ENCODE results near the gene SELENON. TPM values are rescaled to one million over a fixed set of nuclear protein-coding genes. Genes with fewer than 3 reads are reported as not detected.
A peak's percentile ranks its signal among the peaks of the same experiment; 100 is the strongest.

SELENON gene
- total and polyA plus RNA-seq, 2 of the 13 experiments (the other 11 are each of a cell fraction or from before 2014, with no cell fraction given): 3.8 to 8.0 TPM

DNA sequence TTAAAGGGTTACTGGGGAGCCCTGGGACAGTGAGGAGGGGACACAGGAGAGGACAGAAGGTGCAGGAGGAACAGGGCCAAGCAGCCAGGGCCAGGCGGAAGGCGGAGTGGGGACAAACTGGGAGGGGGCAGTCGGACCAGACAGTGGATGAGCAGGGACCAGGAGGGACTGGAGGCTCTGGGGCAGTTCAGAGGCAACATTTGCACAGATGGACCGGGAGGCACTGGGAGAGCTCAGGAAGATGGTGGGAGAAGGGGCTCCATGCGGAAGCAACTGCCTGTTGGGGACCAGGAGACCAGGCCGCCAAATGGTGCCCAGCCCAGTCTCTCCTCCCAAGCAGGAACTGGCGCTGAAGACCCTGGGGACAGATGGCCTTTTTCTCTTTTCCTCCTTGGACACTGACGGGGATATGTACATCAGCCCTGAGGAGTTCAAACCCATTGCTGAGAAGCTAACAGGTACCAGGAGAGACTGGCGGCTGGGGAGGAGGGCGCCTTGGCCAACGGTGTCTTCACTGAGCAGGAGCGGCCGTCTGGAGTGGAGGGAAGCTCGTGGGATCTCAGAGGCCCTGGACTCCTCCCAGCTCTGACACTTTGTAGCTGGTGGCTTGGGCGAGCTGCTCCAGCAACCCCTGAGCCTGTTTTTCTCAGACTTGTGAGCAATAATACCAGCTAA lies 847 bp downstream of the SELENON start (continued):
- TF ChIP-seq, protein P1, sequence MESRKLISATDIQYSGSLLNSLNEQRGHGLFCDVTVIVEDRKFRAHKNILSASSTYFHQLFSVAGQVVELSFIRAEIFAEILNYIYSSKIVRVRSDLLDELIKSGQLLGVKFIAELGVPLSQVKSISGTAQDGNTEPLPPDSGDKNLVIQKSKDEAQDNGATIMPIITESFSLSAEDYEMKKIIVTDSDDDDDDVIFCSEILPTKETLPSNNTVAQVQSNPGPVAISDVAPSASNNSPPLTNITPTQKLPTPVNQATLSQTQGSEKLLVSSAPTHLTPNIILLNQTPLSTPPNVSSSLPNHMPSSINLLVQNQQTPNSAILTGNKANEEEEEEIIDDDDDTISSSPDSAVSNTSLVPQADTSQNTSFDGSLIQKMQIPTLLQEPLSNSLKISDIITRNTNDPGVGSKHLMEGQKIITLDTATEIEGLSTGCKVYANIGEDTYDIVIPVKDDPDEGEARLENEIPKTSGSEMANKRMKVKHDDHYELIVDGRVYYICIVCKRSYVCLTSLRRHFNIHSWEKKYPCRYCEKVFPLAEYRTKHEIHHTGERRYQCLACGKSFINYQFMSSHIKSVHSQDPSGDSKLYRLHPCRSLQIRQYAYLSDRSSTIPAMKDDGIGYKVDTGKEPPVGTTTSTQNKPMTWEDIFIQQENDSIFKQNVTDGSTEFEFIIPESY (CRISPR knock-in tag; IDR thresholded peaks at IDR 0.05): peak; percentile 40
- TF ChIP-seq TGIF2 (CRISPR knock-in tag; IDR thresholded peaks at IDR 0.05) (0 out of 2 replicates have a peak, but pooled peaks have one; percentile 27), ZBTB38 (CRISPR knock-in tag; IDR thresholded peaks at IDR 0.05) (peak; percentile 48; the same call in 1 of the 2 replicates), ZNF749 (CRISPR knock-in tag; IDR thresholded peaks at IDR 0.05; ENCODE audit: borderline replicate concordance) (no peak), ZSCAN9 (CRISPR knock-in tag; IDR thresholded peaks at IDR 0.05; ENCODE audit: borderline replicate concordance) (no peak), KLF16 (CRISPR knock-in tag; IDR thresholded peaks at IDR 0.05) (no peak), ZNF335 (CRISPR knock-in tag; IDR thresholded peaks at IDR 0.05) (no peak), ZNF296 (CRISPR knock-in tag; conservative IDR thresholded peaks at IDR 0.05) (peak; percentile 71; the same call in 1 of the 2 replicates), SOX6 (IDR thresholded peaks at IDR 0.05) (no peak), SOX6 (CRISPR knock-in tag; IDR thresholded peaks at IDR 0.05) (no peak)
- TF ChIP-seq, protein P2, sequence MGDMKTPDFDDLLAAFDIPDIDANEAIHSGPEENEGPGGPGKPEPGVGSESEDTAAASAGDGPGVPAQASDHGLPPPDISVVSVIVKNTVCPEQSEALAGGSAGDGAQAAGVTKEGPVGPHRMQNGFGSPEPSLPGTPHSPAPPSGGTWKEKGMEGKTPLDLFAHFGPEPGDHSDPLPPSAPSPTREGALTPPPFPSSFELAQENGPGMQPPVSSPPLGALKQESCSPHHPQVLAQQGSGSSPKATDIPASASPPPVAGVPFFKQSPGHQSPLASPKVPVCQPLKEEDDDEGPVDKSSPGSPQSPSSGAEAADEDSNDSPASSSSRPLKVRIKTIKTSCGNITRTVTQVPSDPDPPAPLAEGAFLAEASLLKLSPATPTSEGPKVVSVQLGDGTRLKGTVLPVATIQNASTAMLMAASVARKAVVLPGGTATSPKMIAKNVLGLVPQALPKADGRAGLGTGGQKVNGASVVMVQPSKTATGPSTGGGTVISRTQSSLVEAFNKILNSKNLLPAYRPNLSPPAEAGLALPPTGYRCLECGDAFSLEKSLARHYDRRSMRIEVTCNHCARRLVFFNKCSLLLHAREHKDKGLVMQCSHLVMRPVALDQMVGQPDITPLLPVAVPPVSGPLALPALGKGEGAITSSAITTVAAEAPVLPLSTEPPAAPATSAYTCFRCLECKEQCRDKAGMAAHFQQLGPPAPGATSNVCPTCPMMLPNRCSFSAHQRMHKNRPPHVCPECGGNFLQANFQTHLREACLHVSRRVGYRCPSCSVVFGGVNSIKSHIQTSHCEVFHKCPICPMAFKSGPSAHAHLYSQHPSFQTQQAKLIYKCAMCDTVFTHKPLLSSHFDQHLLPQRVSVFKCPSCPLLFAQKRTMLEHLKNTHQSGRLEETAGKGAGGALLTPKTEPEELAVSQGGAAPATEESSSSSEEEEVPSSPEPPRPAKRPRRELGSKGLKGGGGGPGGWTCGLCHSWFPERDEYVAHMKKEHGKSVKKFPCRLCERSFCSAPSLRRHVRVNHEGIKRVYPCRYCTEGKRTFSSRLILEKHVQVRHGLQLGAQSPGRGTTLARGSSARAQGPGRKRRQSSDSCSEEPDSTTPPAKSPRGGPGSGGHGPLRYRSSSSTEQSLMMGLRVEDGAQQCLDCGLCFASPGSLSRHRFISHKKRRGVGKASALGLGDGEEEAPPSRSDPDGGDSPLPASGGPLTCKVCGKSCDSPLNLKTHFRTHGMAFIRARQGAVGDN (CRISPR knock-in tag; IDR thresholded peaks at IDR 0.05): peak; percentile 29
- TF ChIP-seq, protein P3, sequence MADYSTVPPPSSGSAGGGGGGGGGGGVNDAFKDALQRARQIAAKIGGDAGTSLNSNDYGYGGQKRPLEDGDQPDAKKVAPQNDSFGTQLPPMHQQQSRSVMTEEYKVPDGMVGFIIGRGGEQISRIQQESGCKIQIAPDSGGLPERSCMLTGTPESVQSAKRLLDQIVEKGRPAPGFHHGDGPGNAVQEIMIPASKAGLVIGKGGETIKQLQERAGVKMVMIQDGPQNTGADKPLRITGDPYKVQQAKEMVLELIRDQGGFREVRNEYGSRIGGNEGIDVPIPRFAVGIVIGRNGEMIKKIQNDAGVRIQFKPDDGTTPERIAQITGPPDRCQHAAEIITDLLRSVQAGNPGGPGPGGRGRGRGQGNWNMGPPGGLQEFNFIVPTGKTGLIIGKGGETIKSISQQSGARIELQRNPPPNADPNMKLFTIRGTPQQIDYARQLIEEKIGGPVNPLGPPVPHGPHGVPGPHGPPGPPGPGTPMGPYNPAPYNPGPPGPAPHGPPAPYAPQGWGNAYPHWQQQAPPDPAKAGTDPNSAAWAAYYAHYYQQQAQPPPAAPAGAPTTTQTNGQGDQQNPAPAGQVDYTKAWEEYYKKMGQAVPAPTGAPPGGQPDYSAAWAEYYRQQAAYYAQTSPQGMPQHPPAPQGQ (CRISPR knock-in tag; IDR thresholded peaks at IDR 0.05; ENCODE audit: borderline replicate concordance): no peak
- TF ChIP-seq, protein P4, sequence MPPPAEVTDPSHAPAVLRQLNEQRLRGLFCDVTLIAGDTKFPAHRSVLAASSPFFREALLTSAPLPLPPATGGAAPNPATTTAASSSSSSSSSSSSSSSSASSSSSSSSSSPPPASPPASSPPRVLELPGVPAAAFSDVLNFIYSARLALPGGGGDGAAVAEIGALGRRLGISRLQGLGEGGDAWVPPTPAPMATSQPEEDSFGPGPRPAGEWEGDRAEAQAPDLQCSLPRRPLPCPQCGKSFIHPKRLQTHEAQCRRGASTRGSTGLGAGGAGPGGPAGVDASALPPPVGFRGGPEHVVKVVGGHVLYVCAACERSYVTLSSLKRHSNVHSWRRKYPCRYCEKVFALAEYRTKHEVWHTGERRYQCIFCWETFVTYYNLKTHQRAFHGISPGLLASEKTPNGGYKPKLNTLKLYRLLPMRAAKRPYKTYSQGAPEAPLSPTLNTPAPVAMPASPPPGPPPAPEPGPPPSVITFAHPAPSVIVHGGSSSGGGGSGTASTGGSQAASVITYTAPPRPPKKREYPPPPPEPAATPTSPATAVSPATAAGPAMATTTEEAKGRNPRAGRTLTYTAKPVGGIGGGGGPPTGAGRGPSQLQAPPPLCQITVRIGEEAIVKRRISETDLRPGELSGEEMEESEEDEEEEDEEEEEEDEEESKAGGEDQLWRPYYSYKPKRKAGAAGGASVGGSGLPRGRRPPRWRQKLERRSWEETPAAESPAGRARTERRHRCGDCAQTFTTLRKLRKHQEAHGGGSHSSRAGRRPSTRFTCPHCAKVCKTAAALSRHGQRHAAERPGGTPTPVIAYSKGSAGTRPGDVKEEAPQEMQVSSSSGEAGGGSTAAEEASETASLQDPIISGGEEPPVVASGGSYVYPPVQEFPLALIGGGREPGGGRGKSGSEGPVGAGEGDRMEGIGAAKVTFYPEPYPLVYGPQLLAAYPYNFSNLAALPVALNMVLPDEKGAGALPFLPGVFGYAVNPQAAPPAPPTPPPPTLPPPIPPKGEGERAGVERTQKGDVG (CRISPR knock-in tag; IDR thresholded peaks at IDR 0.05; ENCODE audit: borderline replicate concordance): peak; percentile 42; the same call in 1 of the 2 replicates
